Activated CD8-positive, alpha-beta memory T cell treated with anti-CD3 and anti-CD28 coated beads for 36 hours (primary cell): ENCODE data around the gene TMEM63C. TPM values are rescaled to one million over a fixed set of nuclear protein-coding genes. Genes with fewer than 3 reads are reported as not detected.

ENCODE experiments used
- CTCF ChIA-PET: fragments of 350-600 bp; sonication (Branson Sonifier 250); formaldehyde crosslinking; loops from one replicate; lab custom pipeline; 2021; ENCODE audit warnings: antibody characterized with exemption; lab: Charles Lee
- POLR2A ChIA-PET: fragments of 350-600 bp; sonication (Branson Sonifier 250); formaldehyde crosslinking; loops from one replicate; lab custom pipeline; 2021; ENCODE audit warnings: antibody characterized with exemption; lab: Charles Lee
- total RNA-seq, 2 experiments: library from RNA; stranded (reverse); gene quantifications; one replicate each; pipeline ENCODE4 v1.2.3, GENCODE V29; 2021

The TMEM63C gene
- total RNA-seq, 2 experiments from 2014 or later: 0.51 to 1.3 TPM

DNA sequence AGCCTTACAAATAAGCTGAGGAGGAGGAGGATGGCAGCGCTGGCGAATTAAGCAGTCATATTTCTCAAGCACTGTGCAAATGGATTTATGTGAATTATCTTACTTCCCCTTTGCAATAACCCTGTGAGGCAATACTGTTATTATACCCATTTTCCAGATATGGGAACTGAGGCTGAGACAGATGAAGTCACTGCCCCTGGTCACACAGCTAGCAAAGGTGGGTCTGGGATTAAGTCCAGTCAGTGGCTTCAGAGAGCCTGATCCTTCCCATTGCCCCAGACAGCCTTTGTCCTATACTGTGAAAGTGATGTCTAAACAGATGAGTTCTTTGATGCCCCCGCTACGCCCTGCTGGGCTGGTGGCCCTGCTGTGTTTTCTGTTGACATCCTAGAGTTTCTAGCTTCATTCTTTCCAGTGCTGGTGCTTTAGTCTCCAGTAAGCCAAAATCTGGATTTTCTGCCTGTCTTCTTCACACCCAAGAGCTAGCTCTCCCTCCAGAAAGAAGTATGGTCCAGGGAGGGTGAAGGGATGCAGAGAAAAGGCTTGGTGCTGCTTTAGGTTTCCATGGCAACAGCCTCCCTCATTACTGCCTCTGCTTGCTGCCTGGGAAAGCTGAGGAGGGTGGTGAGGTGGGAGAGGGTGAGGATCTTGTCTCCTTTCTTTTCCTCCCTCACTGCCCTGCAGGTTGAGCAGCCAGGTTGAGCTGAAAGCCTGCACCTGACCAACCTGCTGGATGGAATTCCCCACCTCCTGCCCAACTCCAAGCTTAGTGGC, 30.7 kb downstream of the TMEM63C start:
- POLR2A ChIA-PET: no interaction called here
- CTCF ChIA-PET: interaction anchor here (1.5 kb wide), 1 partner anchor 73 kb away, joined by 3 read pairs; no protein-coding TSS in a partner anchor

- CTCF ChIA-PET: interaction anchor here (1.1 to 1.5 kb wide), 2 partner anchors 63 to 74 kb away, joined by 3 read pairs; no protein-coding TSS in a partner anchor
- POLR2A ChIA-PET: no interaction called here
Measured at GRCh38 chr14:77212943-77213678, 31.5 kb downstream of the TMEM63C start.

- POLR2A ChIA-PET: no interaction called here
- CTCF ChIA-PET: interaction anchor here (1.1 kb wide), 1 partner anchor 64 kb away, joined by 3 read pairs; no protein-coding TSS in a partner anchor
Measured at GRCh38 chr14:77213679-77214016, 32.0 kb downstream of the TMEM63C start.

DNA sequence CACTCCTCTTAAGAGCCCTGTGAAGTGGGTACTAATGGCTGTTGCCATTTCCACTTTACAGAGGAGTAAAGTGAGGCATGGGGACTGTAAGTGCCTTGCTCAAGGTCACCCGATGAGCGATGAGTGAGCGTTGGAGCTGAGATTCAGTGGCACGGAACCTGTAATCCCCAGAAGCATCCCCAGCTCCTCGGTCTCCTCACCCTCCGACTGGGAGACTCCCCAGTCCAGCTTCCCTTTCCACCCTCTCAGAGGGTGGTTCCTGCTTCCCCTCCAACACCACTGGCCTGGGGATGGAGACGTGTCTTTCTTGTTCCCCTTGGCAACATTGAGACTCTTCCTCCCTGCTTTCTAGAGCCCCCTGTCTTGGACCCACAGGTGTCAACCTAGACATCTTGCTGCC, 32.6 kb downstream of the TMEM63C start:
- ChIA-PET CTCF (no interaction called here), POLR2A (no interaction called here)

- CTCF ChIA-PET: no interaction called here
- POLR2A ChIA-PET: no interaction called here
Measured at GRCh38 chr14:77217551-77217950, 36.0 kb downstream of the TMEM63C start.

DNA sequence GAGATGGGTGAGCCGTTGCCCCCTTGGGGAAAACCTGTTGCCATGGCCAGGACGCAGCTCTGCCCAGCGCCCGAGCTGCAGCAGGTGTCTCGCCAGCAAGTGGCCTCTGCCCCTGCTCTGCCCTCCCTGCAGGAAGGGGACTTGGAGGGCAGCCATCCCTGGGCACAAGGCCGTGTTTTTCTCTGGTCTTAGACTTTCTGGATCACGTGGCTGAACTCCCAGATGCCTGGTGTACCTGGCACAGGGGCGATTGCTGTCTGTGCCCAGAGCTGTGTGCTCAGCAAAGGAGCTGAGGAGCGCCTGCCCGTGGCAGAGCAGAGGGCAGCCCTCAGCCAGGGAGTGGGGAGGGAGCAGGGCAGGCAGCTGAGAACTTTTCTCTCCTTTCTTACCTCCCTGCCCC, 38.0 kb downstream of the TMEM63C start:
- ChIA-PET CTCF (no interaction called here), POLR2A (no interaction called here)

- CTCF ChIA-PET: no interaction called here
Measured at GRCh38 chr14:77220246-77221017, 38.8 kb downstream of the TMEM63C start.

DNA sequence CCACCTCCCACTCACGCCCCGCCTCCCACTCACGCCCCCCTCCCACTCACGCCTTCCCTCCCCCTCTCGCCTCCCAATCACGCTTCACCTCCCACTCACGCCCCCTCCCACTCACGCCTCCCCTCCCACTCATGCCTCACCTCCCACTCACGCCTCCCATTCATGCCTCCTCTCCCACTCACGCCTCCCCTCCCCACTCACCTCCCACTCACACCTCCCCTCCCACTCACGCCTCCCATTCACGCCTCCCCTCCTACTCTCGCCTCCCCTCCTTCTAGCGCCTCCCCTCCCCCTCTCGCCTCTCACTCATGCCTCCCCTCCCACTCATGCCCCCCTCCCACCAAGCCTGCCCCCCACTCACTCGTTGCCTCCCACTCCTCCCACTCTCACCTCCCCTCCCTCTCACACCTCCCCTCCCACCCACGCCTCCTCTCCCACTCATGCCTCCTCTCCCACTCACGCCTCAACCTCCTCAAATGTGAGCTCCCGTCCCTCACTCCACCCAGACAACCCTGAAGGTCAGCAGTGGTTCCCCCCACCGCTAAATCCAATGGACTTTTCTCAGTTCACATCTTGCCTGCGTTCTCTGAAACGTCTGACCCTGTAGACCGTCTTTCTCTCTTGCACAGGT, 39.8 kb downstream of the TMEM63C start:
- CTCF ChIA-PET: no interaction called here
- POLR2A ChIA-PET: no interaction called here

More at GRCh38 chr14:77220246-77221017, 38.8 kb downstream of the TMEM63C start:
- POLR2A ChIA-PET: no interaction called here

DNA sequence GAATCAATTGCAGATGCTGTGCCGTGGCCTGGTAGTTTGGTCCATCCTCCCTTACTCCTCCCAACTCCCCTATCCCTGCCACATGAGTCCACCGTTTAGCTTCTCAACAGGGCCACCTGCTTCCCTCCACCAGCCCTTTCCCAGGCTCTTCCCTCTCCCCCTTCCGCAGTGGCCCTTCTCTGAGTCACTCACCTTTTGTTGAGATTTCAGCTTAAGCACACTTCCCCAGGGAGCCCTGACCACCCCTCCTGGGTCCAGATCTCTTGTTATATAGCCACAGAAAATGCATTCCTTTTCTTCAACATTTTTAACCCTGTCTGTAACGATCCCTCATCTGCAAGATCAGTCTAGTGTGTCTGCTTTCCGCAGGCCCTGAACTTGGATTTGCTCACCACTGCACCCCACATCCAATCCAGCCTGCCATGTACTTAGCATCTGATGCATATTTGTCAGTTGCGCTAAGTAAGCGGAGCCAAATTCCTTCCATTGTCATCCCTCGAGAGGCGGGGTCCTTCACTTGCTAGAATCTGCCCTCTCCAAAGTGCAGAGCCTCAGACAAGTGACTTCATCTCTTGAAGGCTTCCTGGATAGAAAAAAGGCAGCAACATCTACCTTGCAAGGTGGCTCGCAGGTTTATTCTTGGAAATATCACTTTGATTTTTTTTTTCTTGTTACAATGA, 41.1 kb downstream of the TMEM63C start:
- CTCF ChIA-PET: no interaction called here
- POLR2A ChIA-PET: no interaction called here

- ChIA-PET POLR2A (no interaction called here), CTCF (no interaction called here)
Measured at GRCh38 chr14:77224212-77224611, 42.6 kb downstream of the TMEM63C start.

DNA sequence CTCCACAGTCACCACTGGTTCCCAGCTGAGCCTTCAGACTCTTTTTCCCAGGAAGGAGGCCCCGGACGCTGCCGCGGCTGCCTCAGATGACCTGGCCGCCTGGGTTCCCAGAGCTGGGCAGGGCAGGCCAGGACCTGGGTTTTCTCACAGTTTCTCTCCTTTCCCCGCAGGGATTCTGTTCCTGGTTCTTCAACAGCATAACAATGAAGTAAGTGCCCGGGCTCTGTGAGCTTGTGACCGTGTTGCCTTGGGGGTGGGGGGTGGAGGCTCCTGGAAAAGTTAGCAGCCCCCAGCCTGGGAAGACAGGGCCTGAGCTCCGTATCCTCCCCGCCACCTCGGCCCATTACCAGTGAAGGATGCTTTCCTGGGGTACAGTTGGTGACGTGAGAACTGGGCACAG, 43.7 kb downstream of the TMEM63C start:
- POLR2A ChIA-PET: no interaction called here
- CTCF ChIA-PET: no interaction called here

DNA sequence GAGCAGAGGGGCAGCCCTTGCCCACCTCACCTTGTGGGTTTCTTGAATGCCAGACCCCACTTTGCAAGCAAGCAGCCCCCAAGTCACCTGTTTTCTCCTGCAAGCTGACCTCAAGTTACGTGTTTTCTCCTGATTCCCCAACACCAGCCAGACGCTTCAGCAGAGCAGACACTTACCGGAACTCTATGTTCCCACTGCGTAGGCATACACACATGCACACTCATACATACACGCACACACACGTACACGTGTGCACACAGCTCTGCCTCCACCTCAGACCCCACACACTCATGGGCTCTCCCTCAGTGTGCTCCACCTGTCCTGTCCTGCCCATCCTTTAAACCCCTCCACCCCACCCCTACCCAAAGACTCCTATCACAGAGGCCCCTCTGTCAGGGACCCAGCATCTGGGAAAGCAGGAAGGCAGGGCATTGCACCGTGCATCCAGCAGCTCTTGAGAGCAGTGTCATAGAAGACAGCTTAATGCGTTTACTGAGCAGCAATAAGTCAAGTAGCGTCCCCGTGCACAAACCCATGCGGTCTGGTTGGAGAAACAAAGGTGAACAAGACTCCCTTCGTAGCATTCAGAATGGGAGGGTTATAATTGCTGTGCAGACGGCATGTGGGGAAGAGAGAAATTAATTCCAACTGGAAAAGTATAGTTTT, 44.4 kb downstream of the TMEM63C start:
- ChIA-PET POLR2A (no interaction called here), CTCF (no interaction called here)

DNA sequence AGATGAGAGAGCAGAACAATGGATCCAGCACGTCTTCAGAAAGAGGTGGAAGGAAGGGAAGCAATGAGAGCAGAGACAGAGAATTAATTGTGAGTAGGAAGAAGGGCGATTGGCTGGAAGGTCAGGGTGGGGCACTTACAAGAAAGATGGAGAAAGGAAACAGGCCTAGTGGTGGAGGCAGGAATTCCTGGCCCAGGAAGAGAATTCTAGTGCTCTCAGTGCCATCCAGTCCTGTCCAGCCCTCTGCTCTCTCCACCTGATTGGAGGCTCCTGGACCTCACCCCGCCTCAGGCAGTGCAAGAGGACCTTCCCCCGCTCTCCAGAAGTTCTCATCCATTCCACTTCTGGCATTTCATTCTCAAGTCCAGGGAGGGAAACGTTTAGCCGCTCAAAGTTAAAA, 46.5 kb downstream of the TMEM63C start:
- CTCF ChIA-PET: no interaction called here
- POLR2A ChIA-PET: no interaction called here

DNA sequence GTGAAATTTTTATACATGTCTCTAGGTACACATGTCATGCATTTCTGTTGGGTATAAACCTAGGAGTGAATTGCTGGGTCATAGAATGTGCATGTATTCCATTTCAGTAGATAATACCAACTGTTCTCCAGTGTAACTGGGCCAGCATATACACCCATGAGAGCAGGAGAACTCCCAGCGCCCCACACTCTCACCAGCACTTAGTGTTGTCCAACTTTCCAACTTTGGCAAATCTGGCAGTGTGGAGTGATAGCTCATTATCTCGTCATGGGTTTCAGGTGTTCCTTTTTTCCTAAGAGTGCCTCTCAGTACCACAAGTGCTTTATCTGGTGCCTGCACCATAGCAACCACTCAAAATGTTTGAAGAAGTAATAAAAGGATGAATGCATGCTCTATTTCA, 49.3 kb downstream of the TMEM63C start:
- CTCF ChIA-PET: no interaction called here
- POLR2A ChIA-PET: no interaction called here

GRCh38 chr14:77231721-77232120, 50.1 kb downstream of the TMEM63C start:
- CTCF ChIA-PET: no interaction called here
- POLR2A ChIA-PET: no interaction called here

GRCh38 chr14:77236814-77237213, 55.2 kb downstream of the TMEM63C start:
- POLR2A ChIA-PET: no interaction called here
- CTCF ChIA-PET: no interaction called here

GRCh38 chr14:77238356-77238755, 56.8 kb downstream of the TMEM63C start:
- POLR2A ChIA-PET: no interaction called here
- CTCF ChIA-PET: interaction anchor here (0.8 kb wide), 1 partner anchor 88 kb away, joined by 3 read pairs; no protein-coding TSS in a partner anchor

GRCh38 chr14:77238996-77239395, 57.4 kb downstream of the TMEM63C start:
- ChIA-PET POLR2A (no interaction called here), CTCF (interaction anchor here (0.8 kb wide), 1 partner anchor 89 kb away, joined by 3 read pairs; no protein-coding TSS in a partner anchor)
